Measurements from ENCODE around the gene AAK1.

The AAK1 gene

DNA sequence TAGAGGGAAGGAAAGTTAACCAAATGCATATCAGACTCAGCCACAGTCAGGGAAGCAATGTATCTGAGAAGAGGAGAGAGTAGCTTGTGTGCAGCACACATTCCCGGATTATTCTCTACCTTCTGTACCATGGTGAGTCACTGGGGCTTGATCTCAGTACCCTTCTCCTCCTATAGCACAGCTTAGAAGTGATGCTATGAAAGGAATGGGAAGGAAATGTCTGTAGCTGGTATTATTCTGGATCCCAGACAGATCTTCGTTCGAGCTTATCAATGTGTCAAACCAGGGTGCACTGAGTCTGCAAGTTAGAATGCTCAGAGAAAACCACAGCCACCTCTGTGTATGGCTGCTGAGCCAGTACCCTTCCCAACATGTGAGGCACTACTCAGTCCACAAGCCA, 118.3 kb downstream of the AAK1 start:
- peaks cover 20% of the 10 kb centered on the region for H3K79me2 ChIP-seq
- H2AFZ ChIP-seq, result no peak overlapping the region
- no peak overlapping the region for H3K4me3 ChIP-seq (ENCODE audit: low read depth, low read length)
- H3K4me2 ChIP-seq (ENCODE audit: low read length), result no peak overlapping the region
- no peaks in the 10 kb centered on the region for H3K36me3 ChIP-seq (ENCODE audit: control insufficient read depth, insufficient read depth, low read length)
- no peak overlapping the region for H3K27ac ChIP-seq
- H3K4me1 ChIP-seq, result peaks cover 5% of the 10 kb centered on the region
- TF ChIP-seq, protein P1, sequence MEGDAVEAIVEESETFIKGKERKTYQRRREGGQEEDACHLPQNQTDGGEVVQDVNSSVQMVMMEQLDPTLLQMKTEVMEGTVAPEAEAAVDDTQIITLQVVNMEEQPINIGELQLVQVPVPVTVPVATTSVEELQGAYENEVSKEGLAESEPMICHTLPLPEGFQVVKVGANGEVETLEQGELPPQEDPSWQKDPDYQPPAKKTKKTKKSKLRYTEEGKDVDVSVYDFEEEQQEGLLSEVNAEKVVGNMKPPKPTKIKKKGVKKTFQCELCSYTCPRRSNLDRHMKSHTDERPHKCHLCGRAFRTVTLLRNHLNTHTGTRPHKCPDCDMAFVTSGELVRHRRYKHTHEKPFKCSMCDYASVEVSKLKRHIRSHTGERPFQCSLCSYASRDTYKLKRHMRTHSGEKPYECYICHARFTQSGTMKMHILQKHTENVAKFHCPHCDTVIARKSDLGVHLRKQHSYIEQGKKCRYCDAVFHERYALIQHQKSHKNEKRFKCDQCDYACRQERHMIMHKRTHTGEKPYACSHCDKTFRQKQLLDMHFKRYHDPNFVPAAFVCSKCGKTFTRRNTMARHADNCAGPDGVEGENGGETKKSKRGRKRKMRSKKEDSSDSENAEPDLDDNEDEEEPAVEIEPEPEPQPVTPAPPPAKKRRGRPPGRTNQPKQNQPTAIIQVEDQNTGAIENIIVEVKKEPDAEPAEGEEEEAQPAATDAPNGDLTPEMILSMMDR (IDR thresholded peaks at IDR 0.05), result no peak
- H3K9me3 ChIP-seq (ENCODE audit: control insufficient read depth, low read length), result no peaks in the 10 kb centered on the region
- no peak overlapping the region for H3K9ac ChIP-seq
- H3K27me3 ChIP-seq (ENCODE audit: control insufficient read depth, insufficient read depth, low read length), result no peaks in the 10 kb centered on the region

- Histone ChIP-seq H3K9me3 (ENCODE audit: control insufficient read depth, low read length) (no peaks in the 10 kb centered on the region), H3K79me2 (peaks cover 20% of the 10 kb centered on the region), H3K4me1 (peaks cover 5% of the 10 kb centered on the region), H3K4me2 (ENCODE audit: low read length) (no peak overlapping the region), H2AFZ (no peak overlapping the region), H3K36me3 (ENCODE audit: control insufficient read depth, insufficient read depth, low read length) (no peaks in the 10 kb centered on the region), H3K27ac (no peak overlapping the region), H3K4me3 (ENCODE audit: low read depth, low read length) (no peak overlapping the region), H3K9ac (no peak overlapping the region), H3K27me3 (ENCODE audit: control insufficient read depth, insufficient read depth, low read length) (no peaks in the 10 kb centered on the region)
- TF ChIP-seq, protein P1 (IDR thresholded peaks at IDR 0.05), result no peak
These were observed 118.7 kb downstream of the AAK1 start for GRCh38 chr2:69524799-69525198.

- TF ChIP-seq, protein P1 (IDR thresholded peaks at IDR 0.05), result no peak
- H3K36me3 ChIP-seq (ENCODE audit: control insufficient read depth, insufficient read depth, low read length), result no peaks in the 10 kb centered on the region
- no peaks in the 10 kb centered on the region for H3K27me3 ChIP-seq (ENCODE audit: control insufficient read depth, insufficient read depth, low read length)
These were observed 121.8 kb downstream of the AAK1 start for GRCh38 chr2:69521747-69522146.

GRCh38 chr2:69518841-69519240, 124.7 kb downstream of the AAK1 start:
- no peak overlapping the region for H3K4me2 ChIP-seq (ENCODE audit: low read length)
- no peaks in the 10 kb centered on the region for H3K4me1 ChIP-seq
- H3K36me3 ChIP-seq (ENCODE audit: control insufficient read depth, insufficient read depth, low read length), result no peaks in the 10 kb centered on the region
- no peak overlapping the region for H3K9ac ChIP-seq
- no peaks in the 10 kb centered on the region for H3K9me3 ChIP-seq (ENCODE audit: control insufficient read depth, low read length)
- no peaks in the 10 kb centered on the region for H3K27me3 ChIP-seq (ENCODE audit: control insufficient read depth, insufficient read depth, low read length)
- no peak overlapping the region for H3K4me3 ChIP-seq (ENCODE audit: low read depth, low read length)
- no peak overlapping the region for H2AFZ ChIP-seq
- H3K79me2 ChIP-seq, result peaks cover 38% of the 10 kb centered on the region
- H3K27ac ChIP-seq, result no peak overlapping the region
- TF ChIP-seq, protein P1 (IDR thresholded peaks at IDR 0.05), result no peak

More at GRCh38 chr2:69521747-69522146, 121.8 kb downstream of the AAK1 start:
- H2AFZ ChIP-seq, result no peak overlapping the region
- H3K4me3 ChIP-seq (ENCODE audit: low read depth, low read length), result no peak overlapping the region
- H3K27ac ChIP-seq, result no peak overlapping the region
- peaks cover 28% of the 10 kb centered on the region for H3K79me2 ChIP-seq
- H3K9ac ChIP-seq, result no peak overlapping the region
- H3K9me3 ChIP-seq (ENCODE audit: control insufficient read depth, low read length), result no peaks in the 10 kb centered on the region
- no peak overlapping the region for H3K4me2 ChIP-seq (ENCODE audit: low read length)
- H3K4me1 ChIP-seq, result no peaks in the 10 kb centered on the region

GRCh38 chr2:69517410-69517809, 126.1 kb downstream of the AAK1 start:
- Histone ChIP-seq H3K4me2 (ENCODE audit: low read length) (no peak overlapping the region), H3K4me3 (ENCODE audit: low read depth, low read length) (no peak overlapping the region), H2AFZ (no peak overlapping the region), H3K27ac (no peak overlapping the region), H3K9me3 (ENCODE audit: control insufficient read depth, low read length) (no peaks in the 10 kb centered on the region), H3K9ac (no peak overlapping the region), H3K36me3 (ENCODE audit: control insufficient read depth, insufficient read depth, low read length) (no peaks in the 10 kb centered on the region), H3K4me1 (no peaks in the 10 kb centered on the region), H3K27me3 (ENCODE audit: control insufficient read depth, insufficient read depth, low read length) (no peaks in the 10 kb centered on the region), H3K79me2 (peaks cover 44% of the 10 kb centered on the region)
- TF ChIP-seq, protein P1 (IDR thresholded peaks at IDR 0.05), result no peak

All from parathyroid adenoma (tissue), 2 donors.